HG03457 (cell line): ENCODE results near the gene POLR2L.

ENCODE experiments used
- ATAC-seq: cut with Tn5 transposase; IDR thresholded peaks from one replicate; pipeline ENCODE4 v1.9.1; 2021; ENCODE audit warnings: moderate number of reproducible peaks; ENCODE audit not compliant: unreplicated experiment

The POLR2L gene

GRCh38 chr11:797296-798092, 44.8 kb downstream of the POLR2L start:
- peak; percentile 26 for ATAC-seq

- no peak for ATAC-seq
Observed at GRCh38 chr11:796565-797295, 45.6 kb downstream of the POLR2L start.

GRCh38 chr11:795634-796564, 46.4 kb downstream of the POLR2L start:
- ATAC-seq, result no peak

GRCh38 chr11:794766-795633, 47.3 kb downstream of the POLR2L start:
- ATAC-seq, result no peak

GRCh38 chr11:794013-794765, 48.1 kb downstream of the POLR2L start:
- ATAC-seq, result no peak

- no peak for ATAC-seq
Observed at GRCh38 chr11:793556-793955, 48.8 kb downstream of the POLR2L start.

- ATAC-seq, result no peak
Observed at GRCh38 chr11:792873-793272, 49.5 kb downstream of the POLR2L start.

GRCh38 chr11:792535-792821, 49.9 kb downstream of the POLR2L start:
- no peak for ATAC-seq

GRCh38 chr11:791658-792534, 50.4 kb downstream of the POLR2L start:
- no peak for ATAC-seq

GRCh38 chr11:790721-791564, 51.4 kb downstream of the POLR2L start:
- no peak for ATAC-seq

- no peak for ATAC-seq
Observed at GRCh38 chr11:789943-790342, 52.4 kb downstream of the POLR2L start, which contains the start of gene CEND1. TSS of gene CEND1 (minus strand) at chr11:790090. CDS start at chr11:788576, 1,514 bp downstream.
